GM21528 (cell line): ENCODE results near the gene TSEN54.
"Not testable (repeated sequence)": the region's sequence is repeated elsewhere in the genome, so short reads cannot be mapped to it uniquely, and the experiment has no call there.

Experiments used
- ATAC-seq: cut with Tn5 transposase; IDR thresholded peaks from one replicate; pipeline ENCODE4 v1.9.1; 2021; ENCODE audit warnings: mild to moderate bottlenecking, moderate library complexity; ENCODE audit not compliant: unreplicated experiment, low FRiP score

The TSEN54 gene

GRCh38 chr17:75516255-75516618, at the start of gene TSEN54:
Gene TSEN54, plus strand, starts transcription at chr17:75516528. Its CDS starts 33 bp downstream, at chr17:75516561.
- peak; percentile 70 for ATAC-seq

DNA sequence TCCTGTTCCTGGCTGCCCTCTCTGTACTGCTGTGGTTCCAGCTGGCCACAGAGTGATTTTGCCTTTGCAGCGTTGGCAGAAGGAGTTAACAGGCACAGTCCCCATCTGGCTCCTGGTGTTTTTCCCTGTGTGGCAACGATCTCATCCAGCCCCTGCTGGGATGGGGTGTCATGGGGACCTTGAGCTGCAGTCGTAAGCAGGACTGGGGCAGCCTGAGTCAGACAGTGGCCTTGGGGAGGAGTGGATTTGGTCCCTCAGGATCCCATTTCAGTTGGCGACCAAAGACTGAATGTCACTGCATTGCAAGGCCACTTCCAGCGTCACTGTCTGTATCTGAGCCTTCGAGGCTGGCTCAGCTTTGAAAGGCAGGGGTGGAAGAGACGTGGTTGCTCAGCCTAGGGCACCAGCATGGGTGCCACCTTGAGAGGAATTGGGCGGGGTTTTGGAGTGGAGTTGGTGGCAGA, 48.0 kb upstream of the TSEN54 start:
- no peak for ATAC-seq

GRCh38 chr17:75468779-75469373, 47.5 kb upstream of the TSEN54 start:
- no peak for ATAC-seq

GRCh38 chr17:75471207-75471606, 45.1 kb upstream of the TSEN54 start:
- ATAC-seq: no peak

DNA sequence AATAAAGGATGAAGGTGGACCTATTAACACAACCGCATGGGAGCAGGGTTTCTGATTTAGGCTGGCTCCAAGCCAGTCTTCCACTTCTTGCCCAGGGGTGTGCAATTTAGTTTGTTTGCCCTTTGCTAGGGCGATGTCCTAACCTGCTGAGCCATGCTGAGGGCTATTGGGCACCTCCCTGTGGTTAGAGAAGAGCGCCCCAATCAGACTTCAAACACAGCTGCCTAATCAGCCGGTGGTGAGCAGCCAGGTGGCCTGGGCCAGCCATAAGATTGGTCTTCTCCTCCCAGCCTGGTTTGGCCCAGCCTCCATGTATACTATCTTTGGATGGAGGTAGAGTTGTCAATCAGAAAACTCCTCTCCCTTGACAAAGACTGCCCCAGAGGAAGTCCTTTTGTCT, 44.2 kb upstream of the TSEN54 start:
- no peak for ATAC-seq

DNA sequence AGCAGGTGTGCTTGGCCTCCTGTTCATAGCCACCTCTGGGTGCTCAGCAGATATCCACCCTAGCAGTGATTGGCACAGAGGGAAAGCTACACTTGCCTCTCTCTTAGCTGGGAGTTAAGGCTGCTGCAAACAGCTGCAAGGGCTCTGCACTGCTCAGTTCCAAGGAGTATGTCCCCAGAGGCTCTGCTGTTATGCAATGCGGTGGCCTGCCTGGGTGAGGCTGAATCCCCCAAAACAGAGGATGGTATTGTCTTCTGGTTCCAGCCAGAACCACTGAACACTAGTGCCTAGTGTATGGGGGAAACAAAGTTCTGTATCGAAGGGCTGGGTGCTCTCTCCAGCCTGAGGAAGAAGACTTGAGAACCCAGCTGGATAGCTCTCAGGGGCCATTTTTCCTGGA, 43.1 kb upstream of the TSEN54 start:
- ATAC-seq: no peak

- no peak for ATAC-seq
Measured at GRCh38 chr17:75474736-75475135, 41.6 kb upstream of the TSEN54 start.

DNA sequence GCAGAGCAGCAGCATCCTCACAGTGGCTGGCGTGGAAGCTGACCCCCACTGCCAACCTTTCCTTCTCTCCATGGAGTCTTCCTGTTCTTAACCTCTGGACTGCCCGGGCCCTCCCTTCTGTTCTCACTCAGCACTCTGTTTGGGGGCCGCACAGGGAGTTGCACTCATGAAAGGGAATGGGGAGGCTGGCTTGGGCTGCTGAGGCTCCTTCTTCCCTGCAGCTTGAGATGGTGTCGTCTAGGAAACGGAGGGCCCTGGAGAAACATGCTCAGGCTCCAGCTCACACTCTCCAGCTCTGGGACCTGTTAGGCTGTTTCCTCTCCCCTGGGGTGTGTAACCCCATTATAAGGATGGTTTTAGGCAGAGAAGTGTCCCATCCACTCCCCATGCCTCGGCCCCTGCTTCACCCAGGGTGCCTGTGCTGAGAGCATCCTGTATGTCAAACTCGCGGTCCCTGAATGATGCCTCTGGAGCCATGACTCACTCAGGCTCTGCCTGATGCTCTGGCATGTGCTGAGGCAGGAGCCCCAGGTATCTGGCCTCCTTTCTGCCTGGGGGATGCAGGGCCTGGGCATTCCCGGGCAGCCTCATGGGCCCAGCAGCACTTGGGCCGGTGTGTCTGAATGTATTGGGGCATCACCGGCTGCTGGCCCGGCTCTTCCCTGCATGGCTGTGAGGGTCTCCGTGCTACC, 41.0 kb upstream of the TSEN54 start:
- ATAC-seq: no peak

GRCh38 chr17:75475851-75476250, 40.5 kb upstream of the TSEN54 start:
- ATAC-seq: no peak

DNA sequence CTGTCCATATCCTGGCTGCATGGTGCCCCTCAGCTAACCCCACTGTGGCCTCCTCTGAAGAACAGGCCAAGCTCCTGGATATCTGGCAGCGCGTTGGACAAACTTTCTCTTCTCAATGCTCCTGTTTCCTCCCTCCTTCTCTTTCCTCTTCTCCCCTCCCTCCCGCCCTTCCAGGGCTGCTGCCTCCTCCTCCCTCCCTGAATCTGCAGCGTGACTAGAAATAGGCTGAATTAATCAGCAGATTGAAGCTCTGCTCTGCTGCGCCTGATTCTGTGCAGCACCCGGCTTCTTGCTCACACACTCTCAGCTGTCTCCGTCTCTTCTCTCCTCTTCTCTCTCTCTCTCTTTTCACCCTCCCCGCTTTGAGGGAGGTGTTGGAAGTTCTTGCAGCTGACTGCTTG, 40.1 kb upstream of the TSEN54 start:
- ATAC-seq: no peak

DNA sequence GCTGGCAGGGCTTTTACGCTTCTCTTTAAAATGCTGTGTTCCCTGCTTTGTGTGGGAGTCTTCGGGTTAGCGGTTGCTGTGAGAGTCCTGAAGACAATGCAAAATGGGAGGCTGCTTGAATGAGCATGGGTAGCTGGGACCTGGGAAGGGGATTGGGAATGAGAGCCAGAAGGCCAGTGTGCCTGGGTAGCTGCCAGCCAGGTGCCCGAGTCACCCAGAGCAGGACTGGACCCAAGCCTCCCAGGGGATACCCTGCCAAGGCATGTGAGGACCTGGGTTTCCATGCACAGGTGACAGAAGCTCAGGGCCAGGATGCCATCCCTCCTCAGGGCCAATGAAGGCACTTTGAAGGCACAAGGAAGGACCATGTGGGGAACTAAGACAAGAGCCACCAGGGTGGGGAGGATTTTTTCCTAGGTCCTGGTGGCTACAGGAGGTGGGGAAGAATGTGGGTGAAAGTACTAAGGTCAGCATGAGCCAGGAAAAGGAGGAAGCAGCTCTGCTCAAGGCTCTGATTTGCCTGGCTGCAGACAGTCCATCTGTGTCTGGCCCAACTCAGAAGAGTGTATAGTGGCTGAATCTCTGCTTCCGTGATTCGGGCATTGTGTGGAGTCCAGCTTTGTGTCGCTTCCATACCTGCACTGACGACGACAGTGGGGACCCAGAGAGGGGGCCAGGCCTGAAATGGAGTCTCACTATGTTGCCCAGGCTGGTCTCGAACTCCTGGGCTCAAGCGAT, 39.4 kb upstream of the TSEN54 start:
- no peak for ATAC-seq

- not testable (repeated sequence) for ATAC-seq
Measured at GRCh38 chr17:75477490-75477862, 38.9 kb upstream of the TSEN54 start.

DNA sequence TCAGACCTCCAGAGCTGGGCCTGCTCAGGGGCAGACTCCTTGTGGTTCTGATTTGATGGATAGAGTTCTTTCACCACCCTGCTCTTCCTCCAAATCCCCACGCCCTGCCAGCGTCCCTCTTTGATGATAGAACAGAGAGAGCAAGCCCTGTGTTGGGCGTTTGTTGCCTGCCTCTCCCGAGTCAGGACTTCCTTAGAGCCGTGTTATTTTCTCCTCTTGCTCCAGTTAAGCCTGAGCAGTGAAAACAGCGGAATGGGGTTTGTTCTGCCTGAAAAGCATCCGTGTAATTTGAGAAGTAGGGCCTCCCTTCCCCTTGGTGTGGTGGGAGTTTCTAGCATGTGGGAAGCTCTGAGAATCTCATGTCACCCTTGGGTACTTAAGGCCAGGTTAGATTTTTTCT, 37.8 kb upstream of the TSEN54 start:
- no peak for ATAC-seq

- ATAC-seq: no peak
Measured at GRCh38 chr17:75480281-75480680, 36.0 kb upstream of the TSEN54 start.

DNA sequence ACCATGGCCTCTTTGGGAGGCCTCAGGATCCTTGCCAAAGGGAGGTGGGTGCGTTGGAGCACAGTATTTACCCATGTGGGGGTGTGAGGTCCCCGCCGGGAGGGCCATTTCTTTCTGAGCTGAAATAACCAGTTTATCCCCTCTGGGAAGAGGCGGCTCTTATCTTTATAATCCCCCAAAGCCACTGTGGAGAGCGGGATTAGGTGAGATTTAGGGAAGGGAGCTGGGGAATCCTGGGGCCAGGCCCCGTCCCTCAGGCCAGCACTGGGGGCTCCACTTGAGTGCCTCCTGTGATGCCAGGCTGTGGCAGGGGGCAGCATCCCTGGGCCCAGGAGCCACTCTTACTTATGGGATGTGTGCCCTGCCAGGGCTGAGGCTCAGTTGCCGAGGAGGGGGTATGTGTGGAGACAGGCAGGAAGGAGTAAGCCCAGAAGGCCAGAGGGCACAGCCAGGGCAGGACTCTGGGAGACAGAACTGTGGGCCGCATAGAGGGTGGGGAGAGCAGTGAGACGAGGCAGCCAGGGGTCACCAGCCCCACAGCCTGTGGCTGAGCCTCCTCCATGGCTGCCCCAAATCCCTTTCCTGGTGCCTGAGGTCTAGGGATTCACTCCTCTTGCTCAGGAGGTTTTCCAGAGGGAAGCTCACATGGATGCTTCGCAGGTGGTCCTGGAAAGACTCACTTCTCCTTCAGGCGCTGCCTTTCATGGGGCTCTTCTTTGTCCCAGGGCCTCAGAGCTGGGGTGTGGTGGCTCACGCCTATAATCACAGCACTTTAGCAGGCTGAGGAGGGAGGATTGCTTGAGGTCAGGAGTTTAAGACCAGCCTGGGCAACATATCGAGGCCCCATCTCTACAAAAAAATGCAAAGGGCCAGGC, 34.9 kb upstream of the TSEN54 start:
- no peak for ATAC-seq

GRCh38 chr17:75482098-75482942, 34.0 kb upstream of the TSEN54 start:
- no peak for ATAC-seq

DNA sequence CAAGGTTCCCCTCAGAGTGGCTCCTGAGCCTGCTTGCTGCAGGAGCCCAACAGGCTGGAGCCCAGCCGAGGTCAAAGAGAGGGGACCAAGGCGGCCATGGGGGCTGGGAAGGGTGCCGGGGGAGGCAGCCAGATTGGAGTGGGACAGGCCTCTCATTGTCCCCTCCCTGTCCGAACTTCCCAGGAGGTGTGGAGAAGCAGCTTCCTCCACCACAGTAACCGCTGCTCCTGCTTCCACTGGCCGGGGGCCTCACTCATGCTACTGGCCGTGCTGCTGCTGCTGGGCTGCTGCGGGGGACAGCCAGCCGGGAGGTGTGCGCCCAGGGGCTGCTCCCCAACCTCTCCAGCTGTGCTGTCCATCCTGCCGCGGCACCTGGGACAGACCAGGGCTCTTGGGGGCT, 30.6 kb upstream of the TSEN54 start:
- ATAC-seq: no peak

- ATAC-seq: no peak
Measured at GRCh38 chr17:75486151-75486550, 30.2 kb upstream of the TSEN54 start.

- ATAC-seq: no peak
Measured at GRCh38 chr17:75486951-75487350, 29.4 kb upstream of the TSEN54 start.
